GM18505 (cell line): Measurements from ENCODE around the gene ZNF335.
"Not testable (repeated sequence)": the region's sequence is repeated elsewhere in the genome, so short reads cannot be mapped to it uniquely, and the experiment has no call there.

Experiments
- ATAC-seq: cut with Tn5 transposase; IDR thresholded peaks from one replicate; pipeline ENCODE4 v1.9.1; 2021; ENCODE audit not compliant: unreplicated experiment
- POLR2A ChIP-seq: IDR thresholded peaks from 4 replicates; pipeline ENCODE4 v1.6.1; 2011; ENCODE audit warnings: borderline replicate concordance; ENCODE audit not compliant: insufficient read depth, insufficient read length; ENCODE audit errors: extremely low read depth

ZNF335 gene

DNA sequence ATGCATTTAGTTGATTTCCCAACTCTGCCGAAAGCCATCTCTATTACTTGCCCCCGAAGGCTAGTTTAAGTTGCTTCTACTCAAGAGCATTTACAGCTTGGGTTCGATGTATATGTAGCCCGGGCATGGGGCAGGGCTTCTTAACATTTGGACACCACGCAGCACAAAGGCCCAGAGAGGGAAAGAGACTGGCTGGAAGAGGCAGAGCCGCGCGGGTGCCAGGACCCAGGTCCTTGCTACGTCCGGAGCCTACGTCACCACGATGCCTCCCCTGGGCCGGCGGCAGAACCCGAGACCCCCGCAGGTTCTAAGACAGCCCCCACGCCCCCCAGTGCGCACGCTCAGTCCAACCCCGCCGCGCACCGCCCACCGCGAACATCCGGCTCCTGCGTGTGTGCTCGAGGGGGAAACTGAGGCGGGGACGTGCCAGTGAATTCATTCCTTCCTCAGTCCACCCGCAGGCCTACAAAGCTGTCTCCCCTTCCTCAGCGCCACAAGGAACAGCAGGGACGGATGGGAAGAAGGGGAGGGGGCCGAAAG, 37.9 kb downstream of the ZNF335 start:
- peak; percentile 1 for ATAC-seq
- no peak for TF ChIP-seq POLR2A

DNA sequence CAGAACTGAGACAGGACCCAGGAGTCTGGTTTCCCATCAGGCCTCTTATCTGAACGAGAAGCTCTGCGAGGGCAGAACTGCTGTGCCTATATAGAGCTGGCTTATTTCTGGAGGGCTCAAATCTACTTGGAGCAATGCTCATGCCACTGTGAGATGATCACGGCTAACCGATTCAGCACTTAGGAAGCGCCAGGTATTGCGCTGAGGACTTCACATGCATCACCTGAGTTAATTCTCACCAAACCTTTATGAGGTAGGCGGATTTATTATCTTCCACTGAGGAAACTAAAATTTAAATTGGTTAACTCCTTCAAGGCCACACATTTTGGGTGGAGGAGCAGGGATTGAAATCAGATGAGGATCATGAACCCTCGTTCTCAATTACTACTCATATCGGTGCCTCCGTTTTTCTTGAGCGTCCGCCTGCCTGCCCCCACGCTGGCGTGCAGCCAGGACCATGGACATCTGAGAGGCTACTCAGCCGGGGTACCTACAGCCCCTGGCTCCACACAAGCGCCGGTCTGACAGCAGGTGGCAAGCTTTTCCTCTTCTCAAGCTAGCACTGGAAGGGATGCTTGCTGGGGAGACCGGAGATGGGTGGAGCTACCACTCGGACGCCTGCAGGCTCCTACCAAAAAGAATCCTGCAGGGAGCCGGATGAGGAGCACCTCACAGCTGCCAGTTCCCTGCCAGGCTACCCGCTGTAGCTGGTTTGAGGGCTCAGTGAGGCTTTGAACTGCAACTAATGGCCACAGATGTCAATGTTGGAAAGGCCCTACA, 38.5 kb downstream of the ZNF335 start:
- peak; percentile 47 for TF ChIP-seq POLR2A
- no peak for ATAC-seq

DNA sequence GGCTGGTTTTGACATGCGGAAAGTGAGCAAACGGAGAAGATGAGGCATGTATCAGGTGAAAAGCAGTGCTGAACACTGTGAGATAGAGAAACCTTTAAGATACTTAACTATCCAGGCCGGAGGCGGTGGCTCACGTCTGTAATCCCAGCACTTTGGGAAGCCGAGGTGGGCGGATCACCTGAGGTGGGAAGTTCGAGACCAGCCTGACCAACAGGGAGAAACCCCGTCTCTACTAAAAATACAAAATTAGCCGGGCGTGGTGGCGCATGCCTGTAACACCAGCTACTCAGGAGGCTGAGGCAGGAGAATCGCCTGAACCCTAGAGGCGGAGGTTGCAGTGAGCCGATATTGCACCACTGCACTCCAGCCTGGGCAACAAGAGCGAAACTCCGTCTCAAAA, 40.3 kb downstream of the ZNF335 start:
- not testable (repeated sequence) for ATAC-seq

DNA sequence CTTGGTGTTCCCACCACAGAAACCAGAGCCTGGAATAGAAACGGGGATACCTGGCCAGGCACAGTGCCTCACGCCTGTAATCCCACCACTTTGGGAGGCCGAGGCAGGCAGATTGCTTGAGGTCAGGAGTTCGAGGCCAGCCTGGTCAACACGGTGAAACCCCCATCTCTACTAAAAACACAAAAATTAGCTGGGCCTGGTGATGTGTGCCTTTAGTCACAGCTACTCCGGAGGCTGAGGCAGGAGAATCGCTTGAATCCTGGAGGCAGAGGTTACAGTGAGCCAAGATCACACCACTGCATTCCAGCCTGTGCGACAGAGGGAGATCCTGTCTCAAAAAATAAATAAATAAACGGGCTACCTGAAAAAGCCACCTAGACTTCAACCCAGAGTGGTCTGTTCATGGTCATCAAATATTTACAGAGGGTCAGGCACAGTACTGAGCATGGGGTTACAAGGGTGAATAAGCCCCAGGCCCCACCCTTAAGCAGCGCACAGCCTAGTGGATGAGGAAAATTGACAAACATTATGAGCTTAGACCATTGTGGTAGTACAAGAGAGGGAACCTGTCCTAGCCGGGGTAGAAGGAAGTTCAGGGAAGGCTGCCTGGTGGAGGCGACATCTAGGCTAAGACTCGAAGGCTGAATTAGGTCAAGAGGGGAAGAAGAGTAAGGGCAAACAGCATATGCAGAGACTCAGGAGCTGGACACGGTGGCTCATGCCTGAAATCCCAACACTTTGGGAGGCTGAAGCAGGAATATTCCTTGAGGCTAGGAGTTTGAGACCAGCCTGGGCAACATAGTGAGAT, 44.7 kb downstream of the ZNF335 start:
- no peak for TF ChIP-seq POLR2A
- ATAC-seq: no peak

DNA sequence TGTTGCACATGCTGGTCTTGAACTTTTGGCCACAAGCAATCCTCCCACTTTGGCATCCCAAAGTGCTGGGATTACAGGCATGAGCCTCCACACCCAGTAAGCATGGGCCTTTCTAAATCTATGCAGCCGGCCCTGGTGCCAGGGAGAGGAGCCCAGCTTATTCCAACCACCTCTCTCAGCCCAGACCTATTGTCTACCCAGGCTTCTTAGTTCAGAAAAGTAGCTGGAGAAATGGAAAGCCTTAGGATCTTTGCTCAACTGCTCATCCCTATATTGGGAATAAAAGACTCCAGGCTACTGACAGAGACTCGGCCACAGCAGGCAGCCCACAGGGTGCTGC, 45.3 kb downstream of the ZNF335 start:
- no peak for ATAC-seq

DNA sequence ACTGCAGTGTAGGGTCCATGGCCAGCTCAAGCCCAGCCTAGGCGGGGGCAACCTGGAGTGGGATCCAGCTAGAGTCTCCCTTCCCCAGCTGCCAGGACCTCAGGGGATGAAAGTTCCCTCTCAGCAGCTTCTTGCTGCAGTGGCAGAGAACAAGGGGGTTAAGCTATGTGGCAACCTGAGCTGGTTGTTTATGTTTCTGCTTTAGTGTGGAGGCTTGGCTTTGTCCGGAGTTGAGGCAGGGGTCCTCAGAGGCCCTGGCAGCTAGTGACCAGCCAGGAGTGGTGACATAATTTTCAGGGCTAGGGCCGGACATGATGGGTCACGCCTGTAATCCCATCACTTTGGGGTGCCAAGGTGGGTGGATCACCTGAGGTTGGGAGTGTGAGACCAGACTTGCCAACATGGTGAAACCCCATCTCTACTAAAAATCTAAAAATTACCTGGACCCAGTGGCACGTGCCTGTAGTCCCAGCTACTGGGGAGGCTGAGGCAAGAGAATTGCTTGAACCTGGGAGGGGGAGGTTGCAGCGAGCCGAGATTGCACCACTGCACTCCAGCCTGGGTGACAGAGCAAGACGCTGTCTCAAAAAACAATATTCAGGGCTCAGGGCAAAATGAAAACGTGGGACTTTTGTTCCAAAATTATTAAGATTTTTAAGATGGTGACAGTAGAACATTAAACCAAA, 46.0 kb downstream of the ZNF335 start:
- no peak for ATAC-seq
- no peak for TF ChIP-seq POLR2A

More for the DNA sequence above, 45.3 kb downstream of the ZNF335 start:
- TF ChIP-seq POLR2A: no peak

DNA sequence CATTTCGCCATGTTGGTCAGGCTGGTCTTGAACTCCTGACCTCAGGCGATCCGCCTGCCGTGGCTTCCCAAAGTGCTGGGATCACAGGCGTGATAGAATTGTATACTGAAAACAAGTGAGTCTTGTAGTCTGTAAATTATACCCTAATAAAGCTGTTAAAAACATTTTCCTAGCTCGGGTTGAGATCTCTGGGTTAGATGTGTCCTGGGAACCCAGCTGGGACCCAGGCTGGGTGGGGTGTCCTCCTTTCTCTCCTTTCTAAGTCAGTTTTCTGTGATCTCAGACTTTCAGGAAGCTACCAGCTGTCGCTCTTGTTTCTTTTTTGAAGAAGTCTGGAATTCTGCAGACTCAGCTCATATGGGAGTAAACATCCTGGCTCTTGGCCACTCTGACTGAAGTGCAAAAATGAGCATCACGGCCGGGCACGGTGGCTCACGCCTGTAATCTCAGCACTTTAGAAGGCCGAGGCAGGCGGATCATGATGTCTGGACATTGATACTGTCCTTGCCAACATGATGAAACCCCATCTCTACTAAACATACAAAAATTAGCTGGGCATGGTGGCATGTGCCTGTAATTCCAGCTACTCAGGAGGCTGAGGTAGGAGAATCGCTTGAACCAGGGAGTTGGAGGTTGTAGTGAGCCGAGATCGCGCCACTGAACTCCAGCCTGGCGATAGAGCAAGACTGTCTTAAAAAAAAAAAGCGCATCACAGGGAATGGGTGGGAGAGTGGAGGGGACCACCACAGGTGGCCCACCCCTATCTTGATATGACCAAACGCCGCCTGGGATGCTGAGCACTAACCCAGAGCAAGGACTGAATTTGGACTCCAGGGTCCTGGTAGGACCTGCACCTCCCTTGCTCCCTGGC, 47.4 kb downstream of the ZNF335 start:
- no peak for ATAC-seq

DNA sequence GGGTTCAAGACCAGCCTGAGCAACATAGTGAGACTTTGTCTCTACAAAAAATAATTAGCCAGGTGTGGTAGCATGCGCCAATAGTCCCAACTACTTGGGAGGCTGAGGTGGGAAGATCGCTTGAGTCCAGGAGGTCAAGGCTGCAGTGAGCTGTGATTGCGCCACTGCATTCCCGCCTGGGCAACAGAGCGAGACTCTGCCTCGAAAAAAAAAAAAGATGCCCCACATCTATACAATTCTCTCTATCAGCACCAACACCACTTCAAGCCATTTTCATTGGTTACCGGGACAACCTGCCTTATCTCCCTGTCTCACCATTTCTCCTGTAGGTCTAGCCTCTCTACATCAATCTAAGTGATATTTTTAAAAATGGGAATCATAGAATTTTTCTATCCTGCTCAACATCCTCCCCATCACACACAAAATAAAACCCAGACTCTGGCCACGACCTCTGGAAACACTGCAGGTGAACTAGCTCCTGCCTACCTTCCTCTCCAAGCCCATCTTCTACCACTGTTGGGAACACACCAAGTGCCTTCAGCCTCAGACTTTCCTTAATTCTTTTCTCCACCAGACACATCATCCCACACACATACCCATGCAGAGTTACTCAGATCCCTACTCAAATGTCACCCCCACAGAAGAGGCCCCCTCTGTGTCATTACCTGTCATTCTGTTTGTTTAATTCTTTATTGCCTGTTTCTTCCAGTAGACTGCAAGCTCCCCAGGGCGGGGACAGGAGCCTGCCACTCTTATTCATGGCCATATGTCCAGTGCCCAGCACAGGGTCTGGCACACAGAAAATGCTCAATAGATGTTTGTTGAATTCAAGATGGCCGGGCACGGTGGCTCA, 50.4 kb downstream of the ZNF335 start:
- no peak for ATAC-seq
- TF ChIP-seq POLR2A: no peak

More for the DNA sequence above, 47.4 kb downstream of the ZNF335 start:
- TF ChIP-seq POLR2A: no peak

DNA sequence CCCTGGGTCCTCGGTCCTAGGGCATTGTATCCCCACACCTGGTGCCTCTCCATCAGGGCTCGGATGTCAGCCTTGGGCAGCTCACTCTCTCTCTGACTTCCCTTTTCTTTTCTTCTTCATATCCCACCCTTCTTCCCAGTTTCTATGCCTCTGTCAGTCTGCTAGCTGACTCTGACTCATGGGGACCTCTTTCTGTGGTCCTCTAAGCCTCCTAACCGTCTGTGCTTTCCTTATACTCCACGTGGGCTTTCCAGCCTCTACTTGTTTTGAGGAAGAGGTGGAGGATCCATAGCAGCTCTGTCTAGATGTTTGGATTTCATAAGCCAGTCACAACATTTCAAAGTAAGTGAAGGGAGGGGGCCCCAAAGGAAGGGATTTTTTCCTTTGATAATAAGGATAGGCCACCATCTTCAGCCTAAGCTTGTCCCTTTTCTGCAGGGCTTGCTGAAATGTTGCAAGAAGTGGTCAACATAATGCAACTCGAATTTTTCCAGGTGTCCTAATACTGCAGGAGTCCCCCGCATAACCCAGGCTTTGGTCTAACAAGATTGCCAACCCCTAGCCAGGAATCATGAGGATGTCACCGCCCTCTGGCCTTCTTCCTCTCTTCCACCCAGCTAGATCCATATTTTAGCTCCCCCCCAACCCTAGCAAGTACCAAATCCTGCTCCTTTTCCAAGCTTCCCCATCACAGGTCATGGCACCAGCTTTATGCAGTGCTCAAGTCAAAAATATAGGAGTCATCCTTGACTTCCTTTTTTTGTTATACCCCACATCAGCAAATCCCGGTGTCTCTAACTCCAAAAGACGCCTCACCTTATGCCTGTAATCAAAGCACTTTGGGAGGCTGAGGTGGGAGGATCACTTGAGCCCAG, 51.3 kb downstream of the ZNF335 start:
- TF ChIP-seq POLR2A: no peak
- ATAC-seq: no peak

DNA sequence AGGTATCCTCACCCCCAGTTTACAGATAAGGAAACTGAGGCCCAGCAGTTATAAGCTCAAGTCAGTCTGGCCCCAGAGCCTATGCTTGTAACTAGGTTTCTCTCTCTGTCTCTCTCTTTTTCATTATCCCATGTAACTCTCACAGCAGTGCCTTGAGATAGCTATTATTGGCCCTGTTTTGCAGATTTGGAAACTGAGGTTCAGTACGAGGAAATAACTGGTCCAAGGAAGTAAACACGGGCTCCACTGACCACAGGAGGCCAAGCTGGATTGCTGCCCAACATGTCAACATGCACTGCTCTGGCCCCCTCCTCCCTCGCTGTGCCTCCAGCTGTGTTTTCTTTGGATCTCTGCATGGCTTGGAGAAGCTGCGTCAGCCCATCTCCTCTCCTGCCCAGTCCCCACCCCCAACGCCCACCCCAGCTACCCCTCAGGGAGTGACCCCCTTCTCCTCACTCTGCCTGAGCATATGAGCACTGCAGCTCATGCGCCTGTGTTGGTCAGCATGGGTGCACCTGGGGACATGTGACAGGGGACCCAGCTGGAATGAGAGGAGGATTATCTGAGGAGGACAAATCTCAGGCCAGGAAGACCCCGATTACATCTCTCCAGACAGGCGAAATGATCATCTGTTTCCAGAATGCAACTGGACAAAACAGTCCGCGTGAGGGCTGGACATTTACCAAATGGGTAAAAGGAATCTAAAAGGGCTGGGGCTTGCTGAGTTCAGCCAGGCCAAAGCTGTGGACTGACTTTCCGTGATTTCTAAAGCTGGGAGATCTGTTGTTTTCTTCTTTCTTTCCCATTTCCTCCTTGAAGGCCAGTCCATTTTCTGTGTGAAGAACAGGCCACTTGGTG, 52.2 kb downstream of the ZNF335 start:
- no peak for ATAC-seq
- no peak for TF ChIP-seq POLR2A

DNA sequence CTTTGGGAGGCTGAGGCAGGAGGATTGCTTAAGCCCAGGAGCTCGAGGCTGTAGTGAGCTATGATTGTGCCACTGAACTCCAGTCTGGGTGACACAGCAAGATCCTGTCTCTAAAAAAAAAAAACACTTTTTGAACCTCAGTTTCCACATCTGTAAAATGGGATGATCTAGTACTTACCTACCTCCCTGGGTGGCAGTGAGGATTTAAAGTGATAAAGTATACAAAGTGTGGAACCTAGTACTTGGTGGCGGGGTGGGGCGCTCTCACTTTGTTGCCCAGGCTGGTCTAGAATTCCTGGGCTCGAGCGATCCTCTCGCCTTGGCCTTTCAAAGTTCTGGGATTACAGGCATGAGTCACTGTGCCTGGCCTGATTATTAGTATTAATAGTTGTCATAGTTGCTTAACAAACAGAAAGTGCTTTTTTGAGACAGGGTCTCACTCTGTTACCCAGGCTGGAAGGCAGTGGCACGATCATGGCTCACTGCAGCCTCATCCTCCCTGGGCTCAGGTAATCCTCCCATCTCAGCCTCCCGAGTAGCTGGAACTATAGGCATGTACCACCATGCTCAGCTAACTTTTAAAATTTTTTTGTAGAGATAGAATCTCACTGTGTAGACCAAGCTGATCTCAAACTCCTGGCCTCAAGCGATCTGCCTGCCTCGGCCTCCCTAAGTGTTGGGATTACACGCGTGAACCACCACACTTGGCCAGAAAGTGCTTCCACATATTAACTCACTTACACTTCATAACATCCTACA, 53.0 kb downstream of the ZNF335 start:
- ATAC-seq: no peak
- no peak for TF ChIP-seq POLR2A
